NCI-H2196 treated with DMSO at 0.1 percent for 48 hours (cell line): ENCODE data around the gene TLE3.
"Not testable (repeated sequence)": the region's sequence is repeated elsewhere in the genome, so short reads cannot be mapped to it uniquely, and the experiment has no call there.

Experiments
- DNase-seq: peaks from one replicate; lab custom pipeline; 2025; ENCODE audit not compliant: unreplicated experiment; lab: John Stamatoyannopoulos, UW

The TLE3 gene

DNA sequence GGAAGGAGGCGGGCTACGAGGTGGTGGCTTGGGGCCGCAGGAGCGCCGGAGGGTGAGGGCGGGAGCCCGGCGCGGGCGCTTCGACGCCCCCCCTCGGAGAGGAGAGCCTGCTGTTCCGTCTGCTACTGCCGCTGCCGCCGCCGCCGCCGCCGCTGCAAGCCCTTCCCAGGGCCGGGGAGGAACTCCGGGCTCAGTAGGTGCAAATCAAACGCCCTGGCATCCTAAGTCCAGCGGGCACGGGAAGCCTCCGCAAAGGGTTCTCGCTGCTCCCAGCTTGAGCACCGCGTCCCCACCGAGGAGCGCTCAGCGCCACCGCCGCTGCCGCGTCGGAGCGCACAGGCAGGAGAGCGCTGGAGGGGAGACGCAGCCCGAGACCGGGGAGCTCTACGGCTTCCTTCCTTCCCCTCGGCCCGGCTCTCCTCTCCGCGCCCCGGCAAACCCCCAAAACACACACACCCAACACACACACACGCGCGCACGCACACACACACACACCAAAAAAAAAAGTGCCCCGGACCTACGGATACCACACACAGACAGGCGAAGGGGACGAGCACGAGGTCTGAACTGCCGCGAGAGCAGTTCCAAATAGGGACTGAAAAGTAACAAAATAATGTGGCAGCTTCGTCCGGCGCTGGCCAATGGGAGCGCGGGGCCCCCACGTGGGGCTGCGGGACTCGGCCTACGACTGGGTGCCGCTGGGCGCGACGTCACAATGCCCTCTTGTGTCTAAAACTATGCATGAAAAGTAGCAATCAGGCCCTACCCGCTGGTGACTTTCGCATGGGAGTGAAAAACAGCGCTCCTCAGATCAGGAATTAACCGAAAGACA lies at the start of gene TLE3:
Gene TLE3 (minus strand): TSS at position 597 of the 832 bp plus-strand sequence. CDS start 1,119 bp downstream, outside the sequence.
- peak; percentile 84 for DNase-seq

DNA sequence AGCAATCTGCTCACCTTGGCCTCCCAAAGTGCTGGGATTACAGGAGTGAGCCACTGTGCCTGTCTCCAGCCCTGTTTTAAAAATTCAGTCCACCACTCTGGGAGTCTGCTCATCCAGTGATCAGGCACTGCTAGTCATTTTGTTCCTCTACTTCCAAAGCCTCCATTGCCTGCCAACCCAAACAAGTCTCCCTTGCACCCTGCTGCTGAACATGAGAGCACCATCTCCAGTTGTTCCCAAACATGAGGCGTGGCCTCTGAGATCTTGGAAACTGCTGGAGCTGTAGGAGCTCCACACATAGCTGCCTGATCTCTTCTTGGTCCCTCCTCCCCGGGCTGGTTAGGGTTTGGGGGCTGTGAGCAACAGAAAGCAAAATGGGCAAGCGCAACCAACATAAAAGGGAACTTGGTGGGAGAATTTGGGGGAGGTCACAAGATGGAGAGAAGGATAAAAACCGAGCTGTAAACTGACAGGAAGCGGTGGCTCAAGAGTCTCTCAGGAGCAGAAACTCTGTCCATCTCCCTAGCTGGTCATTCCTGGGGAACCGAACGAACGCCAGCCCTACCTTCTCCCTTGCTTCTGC lies 49.6 kb upstream of the TLE3 start:
- no peak for DNase-seq

DNA sequence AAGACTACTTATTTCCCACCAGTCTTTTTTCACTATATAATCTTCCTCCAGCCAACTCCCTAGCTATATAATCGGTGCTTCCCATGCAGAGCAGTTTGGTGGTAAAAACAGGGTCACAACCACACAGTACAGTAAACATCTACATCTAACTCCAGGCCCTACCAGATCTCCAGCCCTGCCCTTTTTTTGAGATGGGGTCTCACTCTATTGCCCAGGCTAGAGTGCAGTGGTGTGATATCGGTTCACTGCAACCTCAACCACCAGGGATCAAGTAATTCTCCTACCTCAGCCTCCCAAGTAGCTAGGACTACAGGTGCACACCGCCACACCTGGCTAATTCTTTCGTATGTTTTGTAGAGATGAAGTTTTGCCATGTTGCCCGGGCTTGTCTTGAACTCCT lies 49.1 kb upstream of the TLE3 start:
- DNase-seq: no peak

DNA sequence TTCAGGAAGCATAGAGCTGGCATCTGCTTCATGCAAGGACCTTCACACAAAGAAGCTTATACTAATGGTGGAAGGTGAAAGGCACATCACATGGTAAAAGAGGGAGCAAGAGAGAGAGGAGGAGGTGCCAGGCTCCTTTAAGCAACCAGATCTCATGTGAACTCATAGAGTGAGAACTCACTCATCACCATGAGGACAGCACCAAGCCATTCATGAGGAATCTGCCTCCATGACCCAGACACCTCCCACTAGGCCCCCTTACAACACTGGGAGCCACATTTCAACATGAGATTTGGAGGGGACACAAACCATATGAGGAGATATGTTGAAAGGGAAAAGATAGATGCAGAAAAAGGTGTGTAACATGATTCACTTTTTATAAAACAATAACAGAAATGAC lies 48.4 kb upstream of the TLE3 start:
- DNase-seq: no peak

DNA sequence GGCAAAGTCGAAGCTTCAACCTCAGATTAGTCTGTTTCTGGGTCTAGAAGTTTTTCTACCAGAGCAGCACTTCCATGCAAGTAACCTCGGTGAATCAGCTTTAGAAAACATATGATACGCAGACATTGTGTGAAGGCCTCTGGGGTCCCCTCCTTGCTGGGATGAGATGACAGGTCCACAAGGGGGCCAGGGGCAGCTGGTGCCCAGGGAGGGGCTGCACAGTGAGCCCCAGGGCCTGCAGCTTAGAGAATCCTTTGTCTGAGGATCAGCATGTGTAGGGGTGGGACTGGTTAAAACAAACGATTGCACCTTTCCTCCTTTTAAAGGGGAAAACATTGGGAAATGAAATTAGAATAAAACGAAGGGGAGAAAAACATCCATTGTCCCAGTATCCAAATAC lies 47.5 kb upstream of the TLE3 start:
- no peak for DNase-seq

DNA sequence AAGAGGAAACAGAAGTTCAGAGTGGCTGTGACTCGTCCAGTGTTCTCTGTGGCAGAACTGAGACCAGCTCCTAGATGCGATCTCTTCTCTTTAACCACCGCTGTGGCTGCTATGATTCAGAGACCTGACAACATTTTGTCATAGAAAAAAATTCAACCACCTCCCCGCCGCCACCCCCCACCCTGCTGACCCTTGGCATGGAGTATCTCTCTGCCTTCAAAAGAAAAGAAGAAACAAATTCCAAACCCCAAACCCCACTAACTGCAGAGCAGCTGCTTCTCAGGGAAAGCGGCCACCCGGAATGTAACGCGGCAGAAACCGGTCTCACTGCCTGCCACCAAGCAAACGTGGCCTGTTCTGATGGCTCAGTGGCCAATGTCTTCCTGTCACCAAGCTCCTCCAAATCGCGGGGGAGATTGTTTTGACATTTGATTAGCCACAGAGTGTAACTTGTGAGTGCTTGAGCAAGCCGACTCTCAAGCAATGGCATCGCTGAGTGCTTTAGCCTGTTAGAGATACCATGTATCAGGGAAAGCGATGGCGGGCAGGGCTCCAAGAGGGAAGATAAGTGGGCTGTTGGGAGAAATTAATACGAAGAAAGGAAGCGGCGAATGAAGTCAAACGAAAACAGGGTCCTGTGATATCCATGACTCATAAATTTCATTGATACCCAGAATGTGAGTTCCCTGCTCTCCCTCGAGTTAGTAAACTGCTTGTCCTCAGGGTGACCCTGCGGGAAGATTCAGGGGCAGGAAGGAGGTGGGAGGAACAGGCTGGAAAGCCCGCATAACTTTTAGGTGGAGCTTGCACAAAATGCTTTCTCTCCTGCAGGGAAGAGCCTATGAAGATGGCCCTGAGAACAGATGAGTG lies 44.8 kb upstream of the TLE3 start:
- no peak for DNase-seq

DNA sequence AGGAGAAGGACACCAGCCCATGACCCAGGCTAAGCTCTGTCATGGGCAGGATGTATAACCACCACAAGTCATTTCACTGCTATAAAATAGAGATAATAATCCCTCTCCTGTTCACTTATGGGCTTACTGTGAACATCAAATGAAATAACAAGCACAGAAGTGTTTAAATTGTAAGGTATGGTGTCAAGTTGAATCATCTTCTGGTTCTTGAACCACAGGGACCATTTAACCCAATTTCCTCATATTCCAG lies 44.3 kb upstream of the TLE3 start:
- no peak for DNase-seq

DNA sequence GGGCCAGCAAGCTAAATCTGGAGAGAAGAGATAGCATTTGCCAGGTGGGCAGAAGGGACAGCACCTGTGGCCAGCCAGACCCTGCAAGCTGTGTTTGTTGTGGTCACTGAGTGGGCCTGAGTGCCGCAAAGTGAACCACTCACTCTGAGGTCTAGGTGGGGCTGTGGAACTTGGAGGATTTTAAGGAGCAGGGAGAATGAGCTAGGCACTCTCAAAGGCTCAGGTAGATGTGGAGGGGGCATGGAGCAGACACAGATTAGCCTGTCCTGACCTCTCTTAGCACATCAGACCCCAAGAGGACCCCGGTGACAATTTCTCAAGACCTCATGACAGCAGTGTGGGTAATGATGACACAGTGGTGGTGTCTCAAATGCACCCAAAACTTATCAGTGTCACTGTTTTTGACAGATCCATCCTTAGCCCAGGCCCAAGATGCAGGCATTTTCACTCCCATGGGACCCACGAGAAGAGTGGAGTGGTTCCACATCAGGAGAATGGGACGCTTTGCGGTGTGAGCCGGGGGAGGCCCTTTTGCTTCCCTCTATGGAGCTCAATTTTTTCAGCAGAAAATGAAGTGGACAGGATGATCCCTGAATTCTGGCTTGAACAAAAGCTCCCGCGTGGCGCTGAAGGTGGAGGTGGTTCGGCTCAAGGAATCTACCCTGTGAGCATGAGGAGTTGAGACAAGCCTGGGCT lies 43.8 kb upstream of the TLE3 start:
- DNase-seq: no peak

DNA sequence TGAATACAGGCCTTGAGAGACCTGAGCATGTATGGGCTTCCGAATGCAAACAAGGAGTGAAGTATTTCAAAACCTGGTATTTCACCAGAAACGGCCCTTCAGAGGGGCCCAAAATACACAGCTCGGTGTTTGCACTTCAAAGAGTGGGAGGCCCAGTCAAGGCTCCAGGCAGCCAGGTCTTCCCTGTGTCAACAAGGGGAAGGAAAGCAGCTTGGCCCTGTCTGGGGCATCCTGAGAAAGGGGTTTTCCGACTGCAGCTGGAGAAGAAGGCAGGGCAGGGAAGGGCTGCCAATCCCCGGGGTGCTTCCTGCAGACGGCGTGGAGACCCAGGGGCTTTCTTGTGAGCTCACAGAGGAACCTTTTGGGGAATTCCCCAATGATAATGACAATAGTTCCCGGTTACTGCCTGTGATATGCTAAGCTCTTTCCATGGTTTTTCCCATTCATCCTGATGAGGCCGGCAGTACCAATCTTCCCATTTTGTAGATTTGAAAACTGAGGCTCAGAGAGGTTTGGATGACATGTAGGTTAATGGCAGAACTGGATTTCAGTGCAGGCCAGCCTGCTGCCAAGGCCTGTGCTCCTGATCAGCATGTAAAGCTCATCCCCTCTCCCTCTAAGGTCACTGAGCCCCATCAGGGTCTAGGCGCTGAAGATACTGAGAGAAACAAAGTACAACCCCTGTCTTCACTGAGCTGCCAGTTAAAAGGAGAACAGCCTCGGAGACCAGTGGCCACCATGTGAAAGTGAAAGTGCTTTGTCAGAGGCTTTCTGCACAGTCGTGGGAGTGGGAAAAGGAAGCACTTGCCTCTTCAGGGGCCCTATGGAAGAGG lies 43.0 kb upstream of the TLE3 start:
- no peak for DNase-seq

DNA sequence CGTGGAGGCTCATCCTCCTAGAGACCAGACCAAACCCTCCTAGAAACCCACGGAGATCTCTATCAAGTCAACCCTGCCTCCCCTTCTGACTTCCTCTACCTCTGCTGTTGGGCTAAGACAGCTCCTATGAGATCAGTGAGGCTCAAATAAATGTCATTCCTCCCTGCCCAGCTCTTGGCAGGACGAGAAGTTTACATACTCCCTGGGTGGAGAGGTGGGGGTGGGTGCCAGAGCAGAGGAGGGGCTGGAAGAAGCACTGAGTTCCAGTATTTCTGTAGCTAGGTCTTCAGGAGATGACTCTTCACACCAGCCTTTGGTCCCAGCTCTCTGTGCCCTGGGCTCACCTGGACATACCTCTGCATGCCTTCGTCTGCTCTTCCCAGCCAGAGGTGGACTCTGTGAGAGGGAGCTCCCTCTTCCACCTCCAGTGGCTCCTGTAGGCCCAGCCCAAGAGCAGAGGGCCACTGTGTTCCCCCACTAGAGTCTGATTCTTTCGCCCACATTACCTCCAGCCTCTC lies 42.4 kb upstream of the TLE3 start:
- DNase-seq: no peak

DNA sequence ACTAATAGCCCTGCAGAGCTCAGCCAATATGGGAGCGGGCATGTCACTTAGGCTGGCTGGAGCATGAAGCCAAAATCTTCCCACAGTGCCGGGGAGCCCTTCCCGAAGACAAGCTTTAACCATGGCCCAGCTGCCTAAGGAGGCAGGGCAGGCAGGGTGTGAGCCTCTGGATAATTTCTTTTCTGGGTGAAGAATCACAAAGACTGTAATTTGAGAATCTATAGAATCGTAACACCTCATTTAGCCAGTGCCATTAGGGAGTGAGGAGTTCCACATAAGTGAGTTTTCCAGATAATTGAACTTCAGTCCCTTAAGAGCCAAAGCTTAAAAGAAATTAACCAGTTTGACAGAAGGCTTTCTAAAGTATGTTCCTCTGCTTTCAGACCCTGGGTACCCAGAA lies 40.2 kb upstream of the TLE3 start:
- DNase-seq: no peak

DNA sequence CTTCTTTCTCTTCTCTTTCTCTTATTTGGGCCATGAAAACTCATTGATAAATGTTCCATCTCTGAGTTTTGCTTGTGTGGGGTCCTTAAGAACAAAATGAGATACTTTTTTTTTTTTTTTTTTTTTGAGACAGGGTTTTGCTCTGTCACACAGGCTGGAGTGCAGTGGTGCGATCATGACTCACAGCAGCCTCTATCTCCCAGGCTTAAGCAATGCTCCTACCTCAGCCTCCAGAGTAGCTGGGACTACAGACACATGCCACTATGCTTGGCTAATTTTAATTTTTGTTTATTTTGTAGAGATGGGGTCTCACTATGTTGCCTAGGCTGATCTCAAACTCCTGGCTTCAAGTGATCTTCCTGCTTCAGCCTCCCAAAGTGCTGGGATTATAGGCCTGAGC lies 39.3 kb upstream of the TLE3 start:
- DNase-seq: not testable (repeated sequence)

DNA sequence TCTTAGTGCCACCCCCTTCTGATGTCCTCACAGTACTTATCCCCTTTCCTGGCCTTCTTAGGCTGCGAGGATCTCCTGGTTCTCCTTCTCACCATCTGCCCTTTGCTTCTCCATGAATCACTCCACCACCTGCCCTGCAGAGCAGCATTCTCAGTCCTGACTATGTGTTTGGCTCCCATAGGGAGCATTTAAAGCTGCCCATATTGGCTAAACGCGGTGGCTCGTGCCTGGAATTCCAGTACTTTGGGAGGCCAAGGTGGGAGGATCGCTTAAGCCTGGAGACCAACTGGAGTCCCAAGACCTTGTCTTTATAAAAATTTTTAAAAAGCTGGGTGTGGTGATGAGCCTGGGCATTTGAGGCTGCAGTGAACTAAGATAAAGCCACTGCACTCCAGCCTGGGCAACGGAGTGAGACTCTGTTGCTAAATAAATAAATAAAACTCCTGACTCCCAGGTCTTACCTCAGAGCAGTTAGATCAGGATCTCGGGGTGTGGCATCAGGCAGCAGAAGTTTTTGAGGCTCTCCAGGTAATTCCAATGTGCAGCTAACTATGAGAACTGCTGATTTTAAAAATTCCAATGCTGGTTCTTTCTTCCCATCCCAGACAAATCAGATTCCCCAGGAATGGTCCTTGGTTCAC lies 36.2 kb upstream of the TLE3 start:
- no peak for DNase-seq

DNA sequence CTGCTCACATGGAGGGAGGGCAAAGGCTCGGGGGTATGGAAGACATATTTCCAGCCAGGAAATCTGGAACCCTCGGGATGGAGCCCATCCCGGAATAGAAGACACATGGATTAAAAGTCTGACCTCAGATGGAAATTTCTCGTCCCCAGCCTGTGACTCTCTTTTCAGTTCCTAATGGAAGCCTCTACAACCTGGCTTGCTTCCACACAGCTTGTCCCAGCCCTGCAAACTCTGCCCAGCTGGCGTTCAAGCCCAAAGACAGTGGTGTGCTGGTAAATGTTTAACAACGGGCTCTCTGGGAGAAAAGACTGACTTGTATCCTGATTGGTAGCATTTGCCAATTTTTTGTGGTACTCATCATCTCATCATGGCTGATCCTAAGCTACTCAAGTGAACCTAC lies 35.6 kb upstream of the TLE3 start:
- no peak for DNase-seq

DNA sequence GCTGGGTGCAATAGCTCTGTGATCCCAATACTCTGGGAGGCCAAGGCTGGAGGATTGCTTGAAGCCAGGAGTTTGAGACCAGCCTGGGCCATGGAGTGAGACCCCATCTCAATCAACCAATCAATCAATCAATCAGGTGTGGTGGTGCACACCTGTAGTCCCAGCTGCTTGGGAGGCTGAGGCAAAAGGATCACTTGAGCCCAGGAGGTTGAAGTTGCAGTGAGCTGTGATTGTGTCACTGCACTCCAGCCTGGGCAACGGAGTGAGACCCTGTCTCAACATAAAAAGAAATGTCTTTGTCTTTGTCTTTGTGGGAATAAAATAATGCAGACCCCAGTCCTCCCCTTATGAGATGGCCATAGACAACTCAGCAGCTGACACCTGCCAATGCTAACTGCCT lies 34.9 kb upstream of the TLE3 start:
- no peak for DNase-seq

DNA sequence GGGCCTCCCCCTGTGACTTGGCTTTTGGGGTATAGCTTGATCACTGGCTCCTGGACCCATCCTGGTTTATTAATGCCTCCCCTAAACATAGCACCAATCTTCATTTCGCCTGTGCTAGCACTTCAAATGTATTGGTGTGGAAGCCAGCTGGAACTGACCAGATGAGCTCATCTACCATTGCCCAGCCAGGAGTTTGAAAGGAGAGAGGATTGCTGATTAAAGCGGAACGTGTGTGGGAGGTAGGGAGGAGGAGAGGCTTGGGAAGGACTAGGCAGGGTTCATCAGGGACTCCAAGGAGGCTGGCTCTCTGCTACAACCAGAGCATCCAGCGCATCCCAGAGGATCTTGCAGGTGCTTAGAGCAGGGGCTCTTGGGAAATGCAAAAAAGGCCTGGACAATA lies 34.4 kb upstream of the TLE3 start:
- peak; percentile 36 for DNase-seq

DNA sequence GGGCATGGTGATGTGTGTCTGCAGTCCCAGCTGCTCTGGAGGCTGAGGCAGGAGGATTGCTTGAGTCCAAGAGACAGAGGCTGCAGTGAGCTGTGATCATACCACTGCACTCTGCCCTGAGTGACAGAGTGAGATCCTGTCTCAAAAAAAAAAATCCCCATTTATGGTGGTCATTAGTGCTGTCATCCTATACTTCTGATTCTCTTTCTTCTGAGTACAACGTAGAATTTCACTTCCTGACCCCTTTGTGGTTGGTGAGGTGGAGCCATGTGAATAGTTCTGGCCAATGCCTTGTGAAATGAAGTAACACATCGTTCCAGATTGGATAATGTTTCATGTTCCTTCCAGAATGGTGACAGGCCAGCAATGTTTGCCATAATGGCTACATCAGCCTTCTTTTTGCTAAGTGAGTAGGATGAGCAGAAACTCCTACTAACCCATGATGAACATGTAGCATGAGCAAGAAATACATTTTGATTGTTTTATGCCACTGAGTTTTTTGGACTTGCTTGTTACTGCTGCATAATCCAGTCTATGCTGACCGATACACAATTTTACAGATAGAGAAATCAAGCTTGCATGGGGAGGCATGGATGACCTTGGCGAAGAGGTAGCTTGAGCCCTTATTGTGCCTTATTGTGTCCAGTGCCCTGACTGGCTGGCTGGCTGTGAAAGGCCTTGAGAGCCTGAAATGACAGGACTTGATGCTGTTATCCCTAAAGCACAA lies 30.9 kb upstream of the TLE3 start:
- no peak for DNase-seq

DNA sequence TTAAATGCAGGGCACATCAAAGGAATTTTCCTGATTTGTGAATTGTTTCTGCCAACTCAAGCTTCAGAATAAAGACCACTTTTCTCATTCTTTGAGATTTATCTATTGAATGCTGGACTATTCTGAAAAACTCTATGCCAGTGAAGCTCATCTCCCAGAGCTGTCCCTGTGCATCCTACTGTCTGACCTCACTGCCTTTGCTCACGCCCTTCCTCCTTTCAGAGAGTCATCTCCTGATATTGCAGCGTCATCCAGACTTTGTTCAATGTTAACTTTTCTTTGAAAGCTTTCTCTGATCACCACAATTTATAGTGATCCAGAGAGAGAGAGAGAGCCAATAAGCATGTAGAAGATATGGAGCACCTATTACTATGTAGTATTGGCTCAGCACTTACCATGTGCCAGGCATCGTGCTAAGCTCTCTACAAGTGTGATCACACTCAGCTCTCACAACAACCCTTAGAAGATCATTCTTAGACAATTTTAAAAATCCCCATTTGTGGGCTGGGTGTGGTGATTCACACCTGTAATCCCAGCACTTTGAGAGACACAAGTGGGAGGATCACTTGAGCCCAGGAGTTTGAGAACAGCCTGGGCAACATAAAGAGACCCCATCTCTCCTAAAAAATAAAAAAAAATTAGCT lies 30.2 kb upstream of the TLE3 start:
- no peak for DNase-seq

DNA sequence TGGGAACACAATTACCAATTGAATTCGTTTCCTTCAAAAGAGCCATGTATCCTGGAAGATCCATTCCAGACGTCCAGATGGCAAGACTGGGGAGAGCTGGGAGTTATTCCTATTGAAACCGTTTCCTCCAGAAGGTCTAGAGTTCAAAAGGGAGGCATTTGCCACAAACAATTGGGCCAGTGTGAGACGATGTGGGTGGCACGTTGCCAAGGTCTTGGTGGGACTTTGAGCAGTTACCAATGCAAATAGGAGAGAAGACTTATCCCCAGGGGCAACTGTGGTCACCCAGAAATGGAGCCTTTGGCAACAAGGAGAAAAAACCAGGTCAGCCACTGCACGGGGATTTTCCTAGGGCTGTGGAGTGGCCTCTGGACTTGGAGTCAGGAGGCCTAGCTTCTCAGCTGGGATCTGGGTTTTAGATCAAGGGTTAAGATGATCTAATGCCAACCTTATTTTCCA lies 29.6 kb upstream of the TLE3 start:
- DNase-seq: no peak
